Subcutaneous adipose tissue (tissue), 4 donors: ENCODE results near the gene TEF. TPM values are rescaled to one million over a fixed set of nuclear protein-coding genes. Genes with fewer than 3 reads are reported as not detected.

Experiments
- CTCF ChIP-seq: fragments of 450-650 bp; IDR thresholded peaks from one replicate; pipeline ENCODE4 v1.5.1; 2016; ENCODE audit warnings: low read depth, mild to moderate bottlenecking, control low read depth, antibody characterized with exemption, moderate library complexity
- total RNA-seq, 4 donors: library from RNA; depleted of rRNA; stranded (reverse); fragments of >200 nt; gene quantifications; one replicate each; pipeline ENCODE4 v1.1.0, GENCODE V29; 2016

The TEF gene
- total RNA-seq, 4 donors from 2014 or later: 12.1 to 30.1 (median 18.5) TPM

DNA sequence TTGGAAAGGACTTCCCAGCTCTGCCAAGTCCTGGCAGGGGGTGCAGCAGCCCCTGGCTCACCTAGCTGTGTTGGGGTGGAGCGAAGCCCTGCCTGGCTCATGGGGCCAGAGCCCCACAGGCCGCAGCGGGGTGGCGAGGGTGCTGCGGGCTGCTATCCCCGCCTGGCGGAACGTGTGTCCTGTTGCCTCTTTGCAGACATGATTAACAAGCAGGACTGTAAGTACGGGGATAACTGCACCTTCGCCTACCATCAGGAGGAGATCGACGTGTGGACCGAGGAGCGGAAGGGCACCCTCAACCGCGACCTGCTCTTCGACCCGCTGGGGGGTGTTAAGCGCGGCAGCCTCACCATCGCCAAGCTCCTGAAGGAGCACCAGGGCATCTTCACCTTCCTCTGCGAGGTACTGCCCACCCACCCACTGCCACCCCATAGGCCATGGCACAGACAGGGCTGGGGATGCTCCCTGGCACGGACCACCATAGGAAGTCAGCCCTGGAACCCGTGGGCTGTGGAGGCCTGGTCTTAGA, 35.9 kb upstream of the TEF start:
- no peak for TF ChIP-seq CTCF

DNA sequence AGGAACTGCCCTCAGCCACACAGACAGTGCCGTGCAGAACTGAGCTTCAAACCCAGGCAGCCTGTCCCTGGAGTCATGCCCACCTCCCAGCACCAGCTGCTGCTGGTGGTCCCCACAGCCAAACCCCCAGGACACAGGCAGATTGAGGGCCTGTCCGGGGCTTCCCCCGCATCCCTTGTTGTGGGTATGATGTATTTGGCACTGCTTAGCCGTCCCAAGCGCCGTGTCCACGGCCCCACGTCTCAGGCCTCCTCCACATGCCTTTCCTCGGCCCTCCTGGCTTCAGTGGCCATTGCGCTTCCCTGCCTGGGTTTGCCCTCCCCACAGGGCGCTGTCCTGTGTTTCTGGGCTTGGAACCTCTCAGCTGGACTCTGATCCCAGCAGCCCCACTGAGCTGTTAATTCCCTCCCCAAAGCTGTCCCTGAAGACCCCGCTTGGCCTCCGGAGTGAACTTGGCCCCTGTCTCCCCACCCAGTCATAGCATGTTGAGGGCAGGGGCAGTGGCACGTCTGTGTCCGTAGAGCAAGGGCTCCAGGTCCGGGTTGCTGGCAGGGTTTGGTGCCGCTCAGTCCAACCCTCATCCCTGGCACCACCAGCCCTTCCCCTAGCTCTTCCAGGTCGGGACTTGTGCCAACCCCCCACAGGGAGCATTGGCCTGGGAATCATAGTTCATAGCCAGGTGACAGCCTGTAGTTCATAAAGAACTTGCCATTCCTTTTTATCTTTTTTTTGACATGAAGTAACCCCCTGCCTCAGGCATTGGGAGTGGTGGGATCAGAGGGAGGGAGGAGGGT, 34.5 kb upstream of the TEF start:
- TF ChIP-seq CTCF: no peak

- TF ChIP-seq CTCF: no peak
Measured at GRCh38 chr22:41348964-41349484, 32.7 kb upstream of the TEF start.

DNA sequence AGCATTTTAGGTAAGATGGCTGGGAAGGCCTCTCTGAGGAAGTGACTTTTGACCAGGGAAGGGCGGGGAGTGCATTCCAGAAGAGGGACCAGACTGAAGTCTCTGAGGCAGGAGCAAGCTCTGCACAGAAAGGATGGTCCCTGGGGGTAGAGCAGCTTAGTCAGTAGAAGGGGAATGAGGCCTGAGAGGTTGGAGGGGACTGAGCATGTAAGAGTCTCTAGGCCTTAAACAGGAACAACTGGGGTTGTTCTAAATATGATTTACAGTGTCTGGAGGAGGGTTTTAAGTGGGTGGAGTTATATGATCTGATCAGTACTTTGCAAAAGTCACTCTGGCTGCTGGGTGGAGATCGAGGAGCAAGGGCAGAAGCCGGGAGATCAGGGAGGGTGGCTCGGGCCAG, 31.7 kb upstream of the TEF start:
- TF ChIP-seq CTCF: no peak

DNA sequence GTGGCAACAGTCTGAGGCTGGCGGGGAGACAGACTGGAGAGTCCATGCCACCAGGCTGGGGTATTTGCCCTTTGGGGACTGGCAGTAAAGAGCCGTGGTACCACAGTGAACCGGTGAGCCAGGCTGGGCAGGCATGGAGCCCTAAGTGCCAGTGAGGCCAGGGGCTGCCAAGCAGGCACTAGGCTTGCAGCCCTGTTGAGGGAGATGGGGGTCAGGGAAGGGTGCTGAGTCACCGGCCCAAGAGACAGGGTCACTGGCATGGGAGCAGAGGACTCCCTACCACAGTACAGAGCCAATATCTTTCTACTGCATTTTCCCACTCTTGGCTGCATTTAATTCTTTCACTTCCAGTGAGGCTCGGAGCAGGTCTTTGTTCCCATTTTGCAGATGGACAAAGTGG, 30.7 kb upstream of the TEF start:
- no peak for TF ChIP-seq CTCF

DNA sequence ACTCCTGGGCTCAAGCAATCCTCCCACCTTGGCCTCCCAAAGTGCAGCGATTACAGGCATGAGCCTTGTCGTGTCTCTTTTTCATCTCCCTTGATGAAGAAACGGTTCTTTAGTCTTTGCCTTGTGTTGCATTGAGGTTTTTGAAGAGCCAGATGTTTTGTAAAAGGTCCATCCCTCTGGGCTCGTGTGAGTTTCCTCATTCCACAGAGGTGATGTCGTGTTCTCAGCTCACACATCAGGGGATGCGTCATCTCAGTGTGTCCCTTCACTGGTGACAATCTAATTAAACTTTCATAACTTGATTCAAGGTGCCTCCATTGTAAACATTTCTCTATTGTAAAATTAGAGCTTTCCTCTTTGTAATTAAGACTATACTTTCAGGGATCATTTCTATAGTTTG, 29.7 kb upstream of the TEF start:
- TF ChIP-seq CTCF: no peak

- no peak for TF ChIP-seq CTCF
Measured at GRCh38 chr22:41353862-41354575, 27.7 kb upstream of the TEF start.
